A673 (cell line): ENCODE measurements around the gene WBP4.

Experiments
- EZH2 ChIP-seq: fragments of 200-600 bp; sonication (generic); IDR thresholded peaks from 2 replicates; pipeline ENCODE4 v1.6.1; 2017; ENCODE audit warnings: borderline replicate concordance, low read depth, mild to moderate bottlenecking, mixed read lengths, antibody characterized with exemption, low read length; ENCODE audit not compliant: poor library complexity, severe bottlenecking
- TF ChIP-seq, protein P1 (sequence below): fragments of 300-800, 200-600 bp; sonication (generic); conservative IDR thresholded peaks from 2 replicates; pipeline ENCODE4 v1.5.1; 2017; ENCODE audit warnings: low read depth, mild to moderate bottlenecking, antibody characterized with exemption, low read length, moderate library complexity, mixed read lengths

DNA sequence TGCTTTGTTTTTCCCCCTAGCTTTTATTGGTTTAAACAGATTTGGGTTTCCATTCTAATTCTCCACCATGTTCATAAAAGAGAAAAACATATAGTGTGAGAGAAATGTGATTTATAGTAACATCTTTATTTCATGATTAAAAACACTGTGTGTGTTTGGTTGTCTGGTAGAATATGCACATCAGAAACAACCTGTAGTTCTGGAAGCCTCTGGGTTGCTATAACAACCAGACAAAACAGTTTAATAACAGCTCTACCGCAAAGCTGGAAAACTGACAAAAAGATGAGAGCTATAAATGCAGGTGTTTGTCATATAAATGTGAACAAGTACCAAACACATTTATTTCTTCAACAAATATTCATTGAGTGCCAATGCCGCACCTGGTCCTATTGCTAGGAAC lies 61.5 kb downstream of the WBP4 start:
- TF ChIP-seq, protein P1, sequence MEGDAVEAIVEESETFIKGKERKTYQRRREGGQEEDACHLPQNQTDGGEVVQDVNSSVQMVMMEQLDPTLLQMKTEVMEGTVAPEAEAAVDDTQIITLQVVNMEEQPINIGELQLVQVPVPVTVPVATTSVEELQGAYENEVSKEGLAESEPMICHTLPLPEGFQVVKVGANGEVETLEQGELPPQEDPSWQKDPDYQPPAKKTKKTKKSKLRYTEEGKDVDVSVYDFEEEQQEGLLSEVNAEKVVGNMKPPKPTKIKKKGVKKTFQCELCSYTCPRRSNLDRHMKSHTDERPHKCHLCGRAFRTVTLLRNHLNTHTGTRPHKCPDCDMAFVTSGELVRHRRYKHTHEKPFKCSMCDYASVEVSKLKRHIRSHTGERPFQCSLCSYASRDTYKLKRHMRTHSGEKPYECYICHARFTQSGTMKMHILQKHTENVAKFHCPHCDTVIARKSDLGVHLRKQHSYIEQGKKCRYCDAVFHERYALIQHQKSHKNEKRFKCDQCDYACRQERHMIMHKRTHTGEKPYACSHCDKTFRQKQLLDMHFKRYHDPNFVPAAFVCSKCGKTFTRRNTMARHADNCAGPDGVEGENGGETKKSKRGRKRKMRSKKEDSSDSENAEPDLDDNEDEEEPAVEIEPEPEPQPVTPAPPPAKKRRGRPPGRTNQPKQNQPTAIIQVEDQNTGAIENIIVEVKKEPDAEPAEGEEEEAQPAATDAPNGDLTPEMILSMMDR: no peak
- no peak for TF ChIP-seq EZH2
